ENCODE results near the gene KCNH1. TPM values are rescaled to one million over a fixed set of nuclear protein-coding genes. Genes with fewer than 3 reads are reported as not detected.

Gene KCNH1
- polyA plus RNA-seq, 3 donors from 2014 or later, result not detected

DNA sequence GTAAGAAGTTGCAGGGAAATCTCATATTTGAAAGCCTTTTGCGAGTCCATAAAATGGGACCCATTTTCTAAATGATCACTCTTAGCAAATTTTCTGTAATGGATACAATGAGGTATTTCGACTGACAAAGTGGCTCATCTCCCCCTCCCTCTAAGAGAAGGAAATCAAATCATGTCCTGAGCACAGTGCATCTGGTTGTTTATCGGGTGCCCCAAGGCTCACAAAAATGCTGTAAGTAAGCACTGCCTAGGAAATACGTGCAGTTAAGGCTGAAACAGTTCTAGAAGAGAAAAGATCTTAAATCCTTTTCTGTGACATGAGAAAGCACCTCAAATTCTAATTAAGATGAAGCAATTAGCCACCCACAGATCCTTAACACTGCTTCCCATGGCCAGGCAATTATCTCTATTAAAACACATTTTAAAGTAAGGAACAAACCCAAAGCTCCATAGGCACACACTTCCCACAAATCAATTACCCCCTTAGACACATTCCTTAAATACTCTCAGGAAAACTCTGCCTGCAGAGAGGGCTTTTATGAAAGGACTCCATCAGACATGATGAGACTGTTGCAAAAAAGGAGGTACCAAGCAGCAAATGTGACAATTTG lies 216.3 kb downstream of the KCNH1 start:
- peaks cover 0 to 4% (median 1%) of the 10 kb centered on the region in 3 donors for H3K27me3 Mint-ChIP-seq (ENCODE audit: low read depth in 3 of 3)
- DNase-seq, result no peak

DNA sequence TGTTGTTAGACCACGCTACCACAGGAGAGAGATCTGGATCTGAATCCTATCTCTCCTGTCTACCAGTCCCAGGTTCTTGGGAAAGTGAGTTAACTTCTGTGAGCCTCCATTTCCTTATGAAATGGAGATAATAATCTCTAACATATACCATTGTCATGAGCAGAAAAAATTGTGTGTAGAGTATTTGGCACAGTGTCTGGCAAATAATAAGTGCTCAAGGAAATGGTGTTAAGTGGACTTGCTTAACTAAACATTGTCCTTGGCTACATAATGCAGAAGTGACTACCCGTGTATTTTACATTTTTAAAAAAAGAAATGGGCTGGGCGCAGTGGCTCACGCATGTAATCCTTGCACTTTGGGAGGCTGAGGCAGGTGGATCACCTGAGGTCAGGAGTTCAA lies 217.4 kb downstream of the KCNH1 start:
- Mint-ChIP-seq H3K4me1 (no peaks in the 10 kb centered on the region), H3K9me3 (no peaks in the 10 kb centered on the region), H3K4me3 (no peak overlapping the region), H3K36me3 (no peaks in the 10 kb centered on the region), H3K27me3 (ENCODE audit: low read depth in 3 of 3) (peaks cover 1 to 4% (median 3%) of the 10 kb centered on the region in 3 donors), H3K27ac (no peak overlapping the region)
- no peak for DNase-seq

More for the DNA sequence above, 216.3 kb downstream of the KCNH1 start:
- H3K4me1 Mint-ChIP-seq, result no peaks in the 10 kb centered on the region
- no peaks in the 10 kb centered on the region for H3K9me3 Mint-ChIP-seq
- H3K36me3 Mint-ChIP-seq, result no peaks in the 10 kb centered on the region
- no peak overlapping the region for H3K4me3 Mint-ChIP-seq
- no peak overlapping the region for H3K27ac Mint-ChIP-seq

DNA sequence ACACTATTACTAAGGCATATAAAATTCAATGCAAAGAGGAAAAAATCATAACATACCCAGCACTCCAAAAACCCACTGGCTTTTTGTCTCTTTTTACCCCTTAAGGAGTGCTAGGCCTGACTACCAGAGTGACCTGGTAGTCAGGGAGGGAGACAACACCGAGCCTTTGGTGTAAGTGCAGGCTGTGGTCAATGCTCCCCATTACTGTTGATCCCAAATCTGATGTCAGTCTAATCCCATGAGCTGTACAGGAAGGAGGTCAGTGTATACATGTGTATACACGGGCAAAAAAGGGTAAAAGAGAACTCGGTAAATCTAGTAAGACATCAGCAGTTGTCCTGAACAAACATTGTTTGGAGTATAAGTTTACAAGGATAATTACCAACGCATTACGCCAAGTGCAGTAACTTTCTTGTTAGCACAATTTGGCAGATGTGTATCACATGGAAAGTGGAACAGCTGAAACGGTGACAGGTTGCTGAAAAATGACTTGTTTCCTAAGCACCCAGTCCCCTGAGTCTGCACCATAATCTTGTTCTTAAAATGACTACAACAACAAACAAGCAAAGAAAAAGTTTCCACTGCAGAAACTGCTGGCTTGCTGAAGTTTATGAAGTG lies 217.9 kb downstream of the KCNH1 start:
- H3K36me3 Mint-ChIP-seq, result no peaks in the 10 kb centered on the region
- H3K4me3 Mint-ChIP-seq, result no peak overlapping the region
- no peaks in the 10 kb centered on the region for H3K4me1 Mint-ChIP-seq
- peaks cover 0 to 1% (median 0%) of the 10 kb centered on the region in 6 donors for H3K9me3 Mint-ChIP-seq
- peaks cover 1 to 4% (median 3%) of the 10 kb centered on the region in 3 donors for H3K27me3 Mint-ChIP-seq (ENCODE audit: low read depth in 3 of 3)
- H3K27ac Mint-ChIP-seq, result no peak overlapping the region
- DNase-seq, result no peak

DNA sequence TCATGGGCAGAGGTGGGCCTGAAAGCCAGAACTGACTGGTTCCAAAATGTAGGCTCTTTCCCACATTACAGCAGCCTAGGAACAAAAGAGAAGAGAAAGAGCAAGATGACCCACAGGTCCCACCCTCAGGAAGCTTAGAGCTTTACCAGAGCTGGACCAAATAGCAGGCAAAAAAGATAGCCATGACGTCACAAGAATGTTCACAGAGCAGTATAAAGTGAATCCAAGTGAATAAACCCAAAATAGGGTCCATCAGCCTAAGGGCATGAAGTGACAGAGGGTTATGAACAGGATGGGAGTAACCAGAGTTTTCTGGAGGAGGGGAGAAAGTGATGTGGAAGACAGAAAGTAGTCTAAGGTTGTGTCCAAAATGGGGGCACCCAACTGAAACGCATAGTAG lies 221.2 kb downstream of the KCNH1 start:
- H3K27me3 Mint-ChIP-seq (ENCODE audit: low read depth in 3 of 3), result peaks cover 3 to 8% (median 4%) of the 10 kb centered on the region in 3 donors
- no peak overlapping the region for H3K4me3 Mint-ChIP-seq
- H3K9me3 Mint-ChIP-seq, result peaks cover 0 to 1% (median 0%) of the 10 kb centered on the region in 6 donors
- no peak for DNase-seq
- no peaks in the 10 kb centered on the region for H3K4me1 Mint-ChIP-seq
- H3K36me3 Mint-ChIP-seq, result no peaks in the 10 kb centered on the region
- no peak overlapping the region for H3K27ac Mint-ChIP-seq

DNA sequence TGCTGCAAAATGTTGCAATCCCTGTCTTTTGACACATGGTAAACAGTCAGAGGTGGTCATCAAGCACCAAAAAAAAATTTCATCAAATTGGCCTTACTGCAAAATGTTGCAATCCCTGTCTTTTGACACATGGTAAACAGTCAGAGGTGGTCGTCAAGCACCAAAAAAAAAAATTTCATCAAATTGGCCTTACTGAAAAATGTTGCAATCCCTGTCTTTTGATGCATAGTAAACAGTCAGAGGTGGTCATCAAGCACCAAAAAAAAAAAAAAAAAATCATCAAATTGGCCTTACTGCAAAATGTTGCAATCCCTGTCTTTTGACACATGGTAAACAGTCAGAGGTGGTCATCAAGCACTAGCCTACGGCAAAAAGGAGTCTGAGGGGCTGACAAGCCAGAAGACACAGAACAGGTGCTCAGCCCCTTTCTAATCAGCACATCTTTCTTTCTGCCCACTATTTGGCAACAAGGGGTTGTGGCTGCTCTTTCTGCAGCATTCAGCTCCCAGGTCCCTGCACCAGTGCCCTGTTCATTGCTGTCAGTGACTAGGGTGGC lies 223.8 kb downstream of the KCNH1 start:
- Mint-ChIP-seq H3K36me3 (no peaks in the 10 kb centered on the region), H3K4me1 (no peaks in the 10 kb centered on the region), H3K4me3 (no peak overlapping the region), H3K9me3 (peaks cover 0 to 2% (median 0%) of the 10 kb centered on the region in 6 donors), H3K27ac (no peak overlapping the region), H3K27me3 (ENCODE audit: low read depth in 3 of 3) (peaks cover 3 to 7% (median 3%) of the 10 kb centered on the region in 3 donors)
- no peak for DNase-seq

DNA sequence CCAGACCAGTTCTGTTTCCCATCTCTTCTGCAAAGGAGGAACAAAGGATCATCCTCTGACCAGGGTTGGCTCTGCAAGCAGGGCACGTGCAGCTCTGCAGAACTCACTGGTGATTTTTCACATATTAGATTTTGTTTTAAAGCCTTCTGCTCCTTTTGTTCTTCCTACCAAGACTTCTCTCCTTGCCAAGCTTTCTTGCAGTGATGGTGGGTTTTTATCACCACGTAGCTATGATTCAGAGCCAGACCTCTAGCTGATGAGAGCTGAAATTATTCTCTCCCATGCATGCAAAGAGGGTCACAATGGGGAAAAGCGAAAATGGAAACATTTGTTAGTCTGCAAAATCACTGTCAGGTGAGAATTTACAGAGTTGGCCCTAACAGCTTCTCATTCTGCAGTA lies 225.2 kb downstream of the KCNH1 start:
- Mint-ChIP-seq H3K4me3 (no peak overlapping the region), H3K4me1 (no peaks in the 10 kb centered on the region), H3K27ac (no peak overlapping the region), H3K36me3 (no peaks in the 10 kb centered on the region), H3K9me3 (peaks cover 0 to 2% (median 0%) of the 10 kb centered on the region in 6 donors), H3K27me3 (ENCODE audit: low read depth in 3 of 3) (peaks cover 3 to 7% (median 3%) of the 10 kb centered on the region in 3 donors)
- DNase-seq, result no peak

DNA sequence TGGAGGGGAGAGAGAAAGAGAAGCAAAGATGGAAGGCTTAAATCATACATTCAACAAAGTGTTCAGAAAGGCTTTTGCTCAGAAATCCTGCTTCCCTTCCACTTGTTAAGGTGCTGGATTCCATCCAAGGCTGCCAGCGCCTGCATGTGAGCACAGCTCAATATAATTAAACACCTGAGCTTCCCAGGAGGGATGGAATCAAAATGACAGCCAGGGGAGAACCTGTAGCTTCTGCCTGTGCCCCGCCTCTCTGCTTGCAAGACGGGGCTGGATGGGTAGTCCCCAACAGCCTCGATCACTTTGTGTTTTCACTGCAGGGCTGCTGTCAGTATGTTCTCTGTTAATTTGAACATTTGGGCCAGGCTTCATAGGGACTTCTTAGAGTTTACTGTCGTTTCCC lies 225.7 kb downstream of the KCNH1 start:
- Mint-ChIP-seq H3K27me3 (ENCODE audit: low read depth in 3 of 3) (peaks cover 3 to 7% (median 3%) of the 10 kb centered on the region in 3 donors), H3K4me1 (no peaks in the 10 kb centered on the region), H3K9me3 (peaks cover 0 to 2% (median 0%) of the 10 kb centered on the region in 6 donors), H3K4me3 (no peak overlapping the region), H3K27ac (no peak overlapping the region), H3K36me3 (no peaks in the 10 kb centered on the region)
- no peak for DNase-seq

DNA sequence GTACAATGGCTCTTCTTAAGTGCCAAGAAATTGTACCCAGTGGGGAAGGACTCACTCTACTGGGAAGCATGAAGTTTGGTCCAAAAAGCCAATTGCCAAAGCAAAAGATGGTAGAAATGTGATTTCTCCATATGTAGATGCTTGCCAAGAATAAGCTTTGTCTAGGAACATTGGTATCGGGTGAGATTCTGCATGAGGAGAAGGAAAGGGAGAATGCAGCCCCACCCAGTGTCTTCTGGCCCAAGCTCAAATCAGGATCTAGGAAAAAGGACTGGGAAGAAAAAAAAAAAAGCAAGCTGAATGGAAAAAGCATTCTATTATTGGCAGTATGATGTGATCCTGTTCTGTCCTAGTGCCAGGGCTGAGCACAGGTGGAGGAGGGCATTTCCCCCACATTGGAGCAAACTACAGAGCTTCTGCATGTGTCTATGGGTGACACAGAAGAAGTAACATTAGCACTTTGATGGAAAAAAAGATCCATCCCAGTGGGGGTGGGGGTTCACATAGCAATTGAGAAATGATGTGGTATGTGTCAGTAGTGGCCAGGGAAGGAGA lies 226.6 kb downstream of the KCNH1 start:
- Mint-ChIP-seq H3K4me1 (no peaks in the 10 kb centered on the region), H3K4me3 (no peak overlapping the region), H3K9me3 (peaks cover 0 to 6% (median 0%) of the 10 kb centered on the region in 6 donors), H3K36me3 (no peaks in the 10 kb centered on the region), H3K27ac (no peak overlapping the region), H3K27me3 (ENCODE audit: low read depth in 3 of 3) (peaks cover 3 to 13% (median 5%) of the 10 kb centered on the region in 3 donors)
- no peak for DNase-seq

DNA sequence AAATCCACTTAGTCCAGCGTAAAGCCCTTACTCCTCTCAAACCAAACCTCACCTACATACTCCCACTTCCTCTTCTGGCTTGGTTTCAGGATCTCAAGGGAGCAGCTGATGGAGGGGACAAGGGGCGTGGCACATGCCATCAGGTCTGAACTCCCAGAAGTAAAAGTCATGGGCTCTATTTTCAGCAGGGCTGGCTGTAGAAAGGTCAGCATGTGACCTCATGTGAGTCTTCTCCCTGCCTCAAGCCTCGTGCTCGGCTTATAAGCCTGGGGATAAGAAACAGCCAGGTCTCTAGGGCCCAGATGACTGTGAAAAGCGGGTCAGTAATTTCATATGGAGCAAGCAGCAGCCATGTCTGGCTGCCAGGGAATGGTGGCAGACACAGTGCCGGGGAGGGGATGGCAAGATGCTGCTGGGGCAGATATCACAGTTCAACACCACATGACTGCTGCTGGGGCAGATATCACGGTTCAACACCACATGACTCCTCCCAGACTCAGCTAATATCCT lies 227.9 kb downstream of the KCNH1 start:
- Mint-ChIP-seq H3K27ac (no peak overlapping the region), H3K36me3 (no peaks in the 10 kb centered on the region), H3K27me3 (ENCODE audit: low read depth in 3 of 3) (peaks cover 6 to 13% (median 7%) of the 10 kb centered on the region in 3 donors), H3K9me3 (peaks cover 0 to 5% (median 0%) of the 10 kb centered on the region in 6 donors), H3K4me3 (no peak overlapping the region), H3K4me1 (no peaks in the 10 kb centered on the region)
- DNase-seq, result no peak

DNA sequence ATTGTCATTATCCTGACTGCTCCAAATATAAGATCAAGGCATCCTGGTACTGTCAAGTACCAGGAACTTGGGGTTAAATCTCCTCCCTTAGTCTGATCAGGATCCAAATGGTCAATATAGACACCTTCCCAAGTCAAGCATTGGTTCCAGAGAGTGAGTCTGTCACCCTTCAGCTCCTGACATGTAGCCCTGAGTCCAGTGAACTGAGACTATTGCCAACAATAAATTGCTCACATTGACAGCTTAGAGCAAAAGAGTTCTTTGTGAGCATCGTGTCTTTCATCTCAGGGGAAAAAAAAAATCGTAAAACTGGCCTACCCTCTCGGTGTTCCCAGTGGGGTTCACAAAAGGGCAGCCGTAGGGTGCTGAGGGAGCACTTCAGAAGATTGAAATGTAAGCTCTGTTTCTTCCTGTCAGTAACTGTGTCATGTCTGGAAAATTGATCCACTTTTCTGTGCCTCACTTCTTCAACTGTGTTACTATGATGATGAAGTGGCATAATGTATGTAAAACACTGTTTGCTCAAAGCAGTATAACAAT lies 228.5 kb downstream of the KCNH1 start:
- Mint-ChIP-seq H3K27ac (no peak overlapping the region), H3K4me3 (no peak overlapping the region), H3K27me3 (ENCODE audit: low read depth in 3 of 3) (peaks cover 7 to 13% (median 7%) of the 10 kb centered on the region in 3 donors)

DNA sequence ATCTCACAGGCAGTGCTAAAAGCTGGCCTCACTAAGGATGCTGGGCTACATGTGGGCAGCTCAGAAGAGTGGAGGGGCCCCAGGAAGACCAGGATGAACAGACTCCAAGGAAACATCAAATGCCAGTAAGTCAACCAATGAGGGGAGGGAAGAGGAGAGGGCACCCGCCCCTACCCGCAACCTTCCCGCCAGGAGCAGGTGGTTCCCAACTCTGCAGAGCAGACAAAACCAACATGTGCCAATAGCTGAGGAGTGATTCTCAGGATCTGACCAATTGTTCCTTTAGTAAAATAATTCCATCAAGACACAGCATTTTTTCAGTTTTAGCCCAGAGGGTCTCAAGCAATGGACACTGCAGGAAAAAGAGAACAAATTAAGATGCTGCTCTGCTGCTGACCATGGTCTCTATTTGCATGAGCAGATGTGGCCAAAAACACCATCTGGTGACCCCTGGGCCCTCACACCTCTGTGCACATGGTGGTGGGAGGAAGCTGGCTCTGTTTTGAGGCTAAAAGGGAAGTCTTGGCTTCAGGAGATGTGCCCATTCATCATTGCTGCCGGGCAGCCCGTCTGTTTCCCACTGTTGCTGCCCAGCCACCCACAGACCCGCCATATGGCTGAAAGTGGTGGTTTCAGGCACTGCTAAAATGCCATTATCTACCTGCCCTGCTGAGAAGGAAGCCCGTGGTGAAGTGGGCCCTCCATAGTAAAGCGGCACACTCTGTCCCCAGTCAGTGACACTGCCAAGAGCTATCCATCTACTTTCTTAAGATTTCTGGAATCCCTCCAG lies 231.8 kb downstream of the KCNH1 start:
- no peak overlapping the region for H3K27ac Mint-ChIP-seq
- no peaks in the 10 kb centered on the region for H3K4me1 Mint-ChIP-seq
- no peaks in the 10 kb centered on the region for H3K36me3 Mint-ChIP-seq
- H3K4me3 Mint-ChIP-seq, result no peak overlapping the region
- H3K27me3 Mint-ChIP-seq (ENCODE audit: low read depth in 3 of 3), result peaks cover 3 to 10% (median 7%) of the 10 kb centered on the region in 3 donors
- peaks cover 0 to 5% (median 0%) of the 10 kb centered on the region in 6 donors for H3K9me3 Mint-ChIP-seq
- DNase-seq, result no peak

More for the DNA sequence above, 228.5 kb downstream of the KCNH1 start:
- H3K4me1 Mint-ChIP-seq, result no peaks in the 10 kb centered on the region
- DNase-seq, result no peak
- H3K9me3 Mint-ChIP-seq, result peaks cover 0 to 5% (median 0%) of the 10 kb centered on the region in 6 donors
- no peaks in the 10 kb centered on the region for H3K36me3 Mint-ChIP-seq

DNA sequence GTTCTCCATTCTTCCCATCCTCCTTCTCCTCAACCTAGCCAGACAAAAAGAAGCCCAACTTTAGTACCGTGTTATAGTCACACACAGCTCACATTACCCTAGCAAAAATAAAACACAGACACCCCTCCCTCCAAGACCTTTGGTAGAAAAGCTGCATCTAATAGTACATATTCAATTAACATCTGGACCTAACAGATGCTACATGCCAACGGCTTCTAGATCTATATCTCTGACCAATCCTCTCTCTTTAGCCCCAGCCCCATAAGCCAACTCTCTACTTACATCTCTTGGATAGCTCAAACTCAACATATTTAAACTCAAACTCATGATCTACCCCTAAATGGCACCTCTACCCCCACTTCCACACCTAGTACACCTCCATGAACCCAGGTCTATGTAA lies 233.1 kb downstream of the KCNH1 start:
- no peak overlapping the region for H3K27ac Mint-ChIP-seq
- no peak overlapping the region for H3K4me3 Mint-ChIP-seq
- peaks cover 3 to 8% (median 7%) of the 10 kb centered on the region in 3 donors for H3K27me3 Mint-ChIP-seq (ENCODE audit: low read depth in 3 of 3)
- no peaks in the 10 kb centered on the region for H3K36me3 Mint-ChIP-seq
- no peak for DNase-seq
- no peaks in the 10 kb centered on the region for H3K4me1 Mint-ChIP-seq
- peaks cover 0 to 4% (median 0%) of the 10 kb centered on the region in 6 donors for H3K9me3 Mint-ChIP-seq

DNA sequence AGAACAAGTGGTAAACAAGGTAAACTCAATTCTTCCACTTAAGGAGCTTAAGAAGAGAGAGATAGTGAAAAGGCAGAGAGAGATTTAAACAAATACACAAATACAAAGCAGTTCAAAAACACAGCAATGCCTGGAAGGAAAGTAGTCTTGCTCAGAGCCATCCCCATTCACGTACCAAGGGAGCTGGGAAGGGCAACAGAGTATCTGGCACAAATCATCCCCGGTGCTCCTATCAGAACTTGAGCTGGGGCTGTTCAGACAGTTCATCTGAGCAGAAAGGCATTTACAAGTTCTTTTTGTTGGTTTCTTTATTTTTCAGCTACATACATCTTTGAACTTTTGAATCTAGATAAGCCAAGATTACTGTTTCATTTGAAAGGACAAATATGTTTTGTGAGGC lies 233.9 kb downstream of the KCNH1 start:
- H3K27me3 Mint-ChIP-seq (ENCODE audit: low read depth in 3 of 3), result peaks cover 3 to 7% (median 7%) of the 10 kb centered on the region in 3 donors
- peaks cover 0 to 4% (median 0%) of the 10 kb centered on the region in 6 donors for H3K9me3 Mint-ChIP-seq
- no peak for DNase-seq
- no peaks in the 10 kb centered on the region for H3K4me1 Mint-ChIP-seq
- no peaks in the 10 kb centered on the region for H3K36me3 Mint-ChIP-seq
- no peak overlapping the region for H3K27ac Mint-ChIP-seq
- H3K4me3 Mint-ChIP-seq, result no peak overlapping the region
